ENCODE data around the gene SLC5A4. TPM values are rescaled to one million over a fixed set of nuclear protein-coding genes. Genes with fewer than 3 reads are reported as not detected.
"Not testable (repeated sequence)": the region's sequence is repeated elsewhere in the genome, so short reads cannot be mapped to it uniquely, and the experiment has no call there.

The SLC5A4 gene
- not detected for total RNA-seq

- no peaks in the 10 kb centered on the region for H3K9me3 ChIP-seq (ENCODE audit: low read depth, low read length)
- peaks cover 7% of the 10 kb centered on the region for H3K27me3 ChIP-seq (ENCODE audit: insufficient read depth, low read length)
- H3K4me3 ChIP-seq (ENCODE audit: low read length): no peak within 1 kb of the TSS
- no peaks in the 10 kb centered on the region for H3K4me1 ChIP-seq (ENCODE audit: insufficient read depth, low read length)
Observed at GRCh38 chr22:32255217-32255616, at the start of gene SLC5A4. TSS of gene SLC5A4 (minus strand) at chr22:32255347. CDS start at chr22:32255329, 18 bp downstream.

GRCh38 chr22:32293921-32294320 lies 38.8 kb upstream of the SLC5A4 start:
- not testable (repeated sequence) for H3K9me3 ChIP-seq (ENCODE audit: low read depth, low read length); H3K4me1 ChIP-seq (ENCODE audit: insufficient read depth, low read length); H3K27me3 ChIP-seq (ENCODE audit: insufficient read depth, low read length); H3K4me3 ChIP-seq (ENCODE audit: low read length)

- Histone ChIP-seq H3K9me3 (ENCODE audit: low read depth, low read length) (no peaks in the 10 kb centered on the region), H3K4me3 (ENCODE audit: low read length) (no peak overlapping the region), H3K27me3 (ENCODE audit: insufficient read depth, low read length) (no peaks in the 10 kb centered on the region), H3K4me1 (ENCODE audit: insufficient read depth, low read length) (no peaks in the 10 kb centered on the region)
Observed at GRCh38 chr22:32286290-32286840, 31.2 kb upstream of the SLC5A4 start.

GRCh38 chr22:32281072-32281471 lies 25.9 kb upstream of the SLC5A4 start:
- Histone ChIP-seq H3K4me1 (ENCODE audit: insufficient read depth, low read length) (no peaks in the 10 kb centered on the region), H3K9me3 (ENCODE audit: low read depth, low read length) (no peaks in the 10 kb centered on the region), H3K27me3 (ENCODE audit: insufficient read depth, low read length) (no peaks in the 10 kb centered on the region), H3K4me3 (ENCODE audit: low read length) (no peak overlapping the region)

- not testable (repeated sequence) for H3K4me3 ChIP-seq (ENCODE audit: low read length); H3K4me1 ChIP-seq (ENCODE audit: insufficient read depth, low read length); H3K9me3 ChIP-seq (ENCODE audit: low read depth, low read length); H3K27me3 ChIP-seq (ENCODE audit: insufficient read depth, low read length)
Observed at GRCh38 chr22:32275353-32275752, 20.2 kb upstream of the SLC5A4 start.

- H3K4me3 ChIP-seq (ENCODE audit: low read length): no peak overlapping the region
- H3K9me3 ChIP-seq (ENCODE audit: low read depth, low read length): no peaks in the 10 kb centered on the region
- H3K27me3 ChIP-seq (ENCODE audit: insufficient read depth, low read length): no peaks in the 10 kb centered on the region
- H3K4me1 ChIP-seq (ENCODE audit: insufficient read depth, low read length): no peaks in the 10 kb centered on the region
Observed at GRCh38 chr22:32271389-32271788, 16.2 kb upstream of the SLC5A4 start.

- H3K9me3 ChIP-seq (ENCODE audit: low read depth, low read length): no peaks in the 10 kb centered on the region
- no peaks in the 10 kb centered on the region for H3K4me1 ChIP-seq (ENCODE audit: insufficient read depth, low read length)
- H3K27me3 ChIP-seq (ENCODE audit: insufficient read depth, low read length): no peaks in the 10 kb centered on the region
- no peak overlapping the region for H3K4me3 ChIP-seq (ENCODE audit: low read length)
Observed at GRCh38 chr22:32270641-32271369, 15.7 kb upstream of the SLC5A4 start.

GRCh38 chr22:32269316-32269715 lies 14.2 kb upstream of the SLC5A4 start:
- Histone ChIP-seq H3K4me3 (ENCODE audit: low read length) (no peak overlapping the region), H3K4me1 (ENCODE audit: insufficient read depth, low read length) (no peaks in the 10 kb centered on the region), H3K9me3 (ENCODE audit: low read depth, low read length) (no peaks in the 10 kb centered on the region), H3K27me3 (ENCODE audit: insufficient read depth, low read length) (no peaks in the 10 kb centered on the region)

GRCh38 chr22:32267011-32267410 lies 11.9 kb upstream of the SLC5A4 start:
- Histone ChIP-seq H3K4me1 (ENCODE audit: insufficient read depth, low read length) (no peaks in the 10 kb centered on the region), H3K4me3 (ENCODE audit: low read length) (no peak overlapping the region), H3K27me3 (ENCODE audit: insufficient read depth, low read length) (no peaks in the 10 kb centered on the region), H3K9me3 (ENCODE audit: low read depth, low read length) (no peaks in the 10 kb centered on the region)

- Histone ChIP-seq H3K27me3 (ENCODE audit: insufficient read depth, low read length) (no peaks in the 10 kb centered on the region), H3K4me3 (ENCODE audit: low read length) (no peak overlapping the region), H3K4me1 (ENCODE audit: insufficient read depth, low read length) (no peaks in the 10 kb centered on the region), H3K9me3 (ENCODE audit: low read depth, low read length) (no peaks in the 10 kb centered on the region)
Observed at GRCh38 chr22:32265882-32266767, 11.0 kb upstream of the SLC5A4 start.

GRCh38 chr22:32263678-32264077 lies 8.5 kb upstream of the SLC5A4 start:
- H3K9me3 ChIP-seq (ENCODE audit: low read depth, low read length); H3K4me1 ChIP-seq (ENCODE audit: insufficient read depth, low read length); H3K27me3 ChIP-seq (ENCODE audit: insufficient read depth, low read length); H3K4me3 ChIP-seq (ENCODE audit: low read length): not testable (repeated sequence)

GRCh38 chr22:32261306-32261705 lies 6.2 kb upstream of the SLC5A4 start:
- Histone ChIP-seq H3K4me1 (ENCODE audit: insufficient read depth, low read length) (no peaks in the 10 kb centered on the region), H3K4me3 (ENCODE audit: low read length) (no peak overlapping the region), H3K27me3 (ENCODE audit: insufficient read depth, low read length) (peaks cover 7% of the 10 kb centered on the region), H3K9me3 (ENCODE audit: low read depth, low read length) (no peaks in the 10 kb centered on the region)

GRCh38 chr22:32258791-32259190 lies 3.6 kb upstream of the SLC5A4 start:
- no peaks in the 10 kb centered on the region for H3K4me1 ChIP-seq (ENCODE audit: insufficient read depth, low read length)
- H3K27me3 ChIP-seq (ENCODE audit: insufficient read depth, low read length): peaks cover 7% of the 10 kb centered on the region
- H3K9me3 ChIP-seq (ENCODE audit: low read depth, low read length): no peaks in the 10 kb centered on the region
- no peak overlapping the region for H3K4me3 ChIP-seq (ENCODE audit: low read length)

GRCh38 chr22:32255726-32256125 lies 579 bp upstream of the SLC5A4 start:
- no peaks in the 10 kb centered on the region for H3K9me3 ChIP-seq (ENCODE audit: low read depth, low read length)
- no peak overlapping the region for H3K4me3 ChIP-seq (ENCODE audit: low read length)
- H3K4me1 ChIP-seq (ENCODE audit: insufficient read depth, low read length): no peaks in the 10 kb centered on the region
- H3K27me3 ChIP-seq (ENCODE audit: insufficient read depth, low read length): peaks cover 7% of the 10 kb centered on the region

- no peak overlapping the region for H3K4me3 ChIP-seq (ENCODE audit: low read length)
- H3K9me3 ChIP-seq (ENCODE audit: low read depth, low read length): no peaks in the 10 kb centered on the region
- H3K4me1 ChIP-seq (ENCODE audit: insufficient read depth, low read length): no peaks in the 10 kb centered on the region
- no peaks in the 10 kb centered on the region for H3K27me3 ChIP-seq (ENCODE audit: insufficient read depth, low read length)
Observed at GRCh38 chr22:32249231-32249630, 5.9 kb downstream of the SLC5A4 start.

Measured in mononuclear cell (primary cell).